Ecto neural progenitor cell (in vitro differentiated cells): ENCODE measurements around the gene ASGR1.

ENCODE experiments used
- DNase-seq: peaks from one replicate; pipeline ENCODE4 v3.0.0-alpha.2; 2018; ENCODE audit warnings: low spot score

The ASGR1 gene

DNA sequence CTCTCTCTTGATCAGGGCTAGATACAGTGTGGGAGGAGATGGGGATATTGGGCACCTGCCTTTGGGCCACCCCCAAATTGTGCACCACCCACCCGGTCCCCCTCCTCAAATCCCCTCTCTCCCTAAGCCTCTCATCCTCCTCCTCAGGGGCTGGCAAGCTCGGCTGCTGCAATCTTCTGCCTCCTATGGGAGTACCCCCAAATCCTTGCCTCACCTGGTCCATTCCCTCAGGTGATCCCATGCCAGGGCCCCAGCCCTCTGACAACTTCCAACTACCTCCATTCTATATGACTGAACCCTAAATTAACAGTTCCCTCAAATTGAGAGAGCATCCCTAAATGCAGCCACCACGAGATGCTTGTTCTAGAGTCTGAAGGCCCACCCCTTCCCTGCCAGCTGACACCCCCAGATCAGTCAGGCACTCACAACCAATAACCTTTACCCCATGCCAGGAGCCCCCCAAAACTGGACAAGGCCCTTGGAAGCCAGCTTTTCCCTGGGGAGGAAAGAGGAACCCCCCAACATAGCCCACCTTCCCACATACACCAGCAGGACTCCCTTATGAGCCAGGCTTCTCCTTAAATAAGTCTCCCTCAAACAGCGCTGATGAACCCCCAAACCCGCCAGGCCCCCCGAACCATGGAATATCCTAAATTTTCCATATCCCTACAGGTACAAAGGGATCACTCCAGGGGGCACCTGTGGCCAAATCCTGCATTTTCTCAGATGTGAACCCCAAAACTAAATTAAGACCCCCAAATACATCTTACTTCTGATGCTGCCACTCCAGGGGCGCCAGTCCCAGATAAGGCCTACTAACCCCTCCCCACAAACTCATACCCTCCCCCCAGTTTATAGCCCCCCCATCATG lies 37.3 kb upstream of the ASGR1 start:
- no peak for DNase-seq

DNA sequence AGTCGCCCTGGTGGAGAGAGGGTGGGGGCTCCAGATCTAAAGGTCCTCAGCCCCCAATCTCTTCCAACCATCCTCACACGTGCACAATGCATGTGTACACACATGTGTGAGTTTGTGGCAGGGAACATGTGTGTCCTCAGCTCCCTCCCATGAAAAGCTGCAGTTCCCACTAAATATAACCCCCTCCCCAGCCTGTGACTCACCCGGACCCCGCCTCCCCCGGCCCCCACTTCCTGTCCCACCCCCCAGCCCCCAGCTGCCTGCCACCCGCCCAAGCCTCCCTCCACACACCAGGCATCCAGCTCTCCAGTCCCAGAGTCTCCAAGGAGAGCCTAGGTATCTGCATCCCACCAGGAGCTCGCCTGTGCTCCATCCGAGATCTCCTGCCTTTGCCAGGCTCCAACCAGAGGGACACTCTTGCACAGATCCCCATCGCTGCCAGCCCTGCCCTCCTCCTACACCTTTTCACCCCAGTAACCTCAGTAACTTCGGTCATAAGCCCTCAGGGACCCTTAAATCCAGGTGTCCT lies 36.5 kb upstream of the ASGR1 start:
- no peak for DNase-seq

DNA sequence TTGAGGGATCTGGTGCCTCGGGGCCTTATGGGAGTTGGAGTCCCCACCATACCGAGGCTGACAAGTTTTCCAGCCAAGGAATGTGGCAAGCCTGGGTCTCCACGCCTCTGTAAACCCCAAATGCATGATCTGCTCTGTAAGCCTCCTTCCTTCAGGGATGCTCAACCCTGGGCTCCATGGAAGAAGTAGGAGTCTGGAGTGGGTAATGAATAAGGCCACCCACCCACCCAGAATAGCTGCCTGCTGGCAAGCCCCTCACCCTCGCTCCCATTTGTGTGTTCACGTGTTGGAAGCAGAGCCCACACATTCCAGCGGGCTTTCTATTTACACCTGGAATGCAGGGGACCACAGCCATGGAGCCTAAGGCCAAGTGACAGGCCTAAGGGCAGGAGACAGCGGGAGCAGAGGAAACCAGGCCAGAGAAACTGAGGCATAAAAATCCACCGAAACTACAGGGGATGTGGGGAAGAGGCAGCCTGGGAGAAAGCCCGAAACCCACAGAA lies 36.0 kb upstream of the ASGR1 start:
- no peak for DNase-seq

DNA sequence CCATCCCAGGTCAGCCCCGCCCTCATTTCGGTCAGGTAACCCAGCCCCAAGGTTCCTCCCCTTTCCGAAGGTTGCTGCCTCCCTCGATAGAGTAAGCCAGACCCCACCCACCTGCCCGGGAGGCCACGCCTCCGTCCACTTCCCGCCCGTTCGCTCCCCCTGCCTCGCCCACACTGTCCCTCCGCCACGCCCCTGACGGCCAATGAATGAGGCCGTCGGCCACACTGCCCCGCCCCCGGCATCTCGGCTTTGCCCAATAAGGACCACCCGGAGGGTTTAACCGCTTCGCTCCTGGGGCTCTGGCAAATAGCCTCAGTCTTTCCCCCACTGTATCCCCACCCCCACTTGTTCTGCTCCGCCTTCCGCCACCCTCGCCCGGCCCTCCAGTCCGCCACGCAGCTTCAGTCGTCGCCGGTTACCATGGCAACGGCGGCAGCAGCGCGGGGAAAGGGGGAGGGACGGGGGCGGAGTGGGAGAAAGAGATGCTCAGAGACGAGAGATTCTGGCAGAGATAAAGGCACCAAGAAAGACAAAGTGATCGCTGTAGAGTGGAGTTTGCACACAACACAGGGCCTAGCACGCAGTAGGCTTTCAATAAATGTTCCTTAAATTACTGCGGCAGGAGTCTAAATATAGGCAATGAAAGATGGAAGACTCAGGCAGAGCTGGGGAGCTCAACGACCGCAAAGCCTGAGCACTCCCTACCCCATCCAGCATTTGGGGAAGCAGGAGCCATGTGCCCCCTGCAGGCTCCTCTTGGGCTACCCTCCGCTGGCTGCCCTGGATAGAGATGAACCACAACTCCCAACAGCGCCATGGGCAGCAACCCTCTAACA lies 35.3 kb upstream of the ASGR1 start:
- peak; percentile 100 for DNase-seq

DNA sequence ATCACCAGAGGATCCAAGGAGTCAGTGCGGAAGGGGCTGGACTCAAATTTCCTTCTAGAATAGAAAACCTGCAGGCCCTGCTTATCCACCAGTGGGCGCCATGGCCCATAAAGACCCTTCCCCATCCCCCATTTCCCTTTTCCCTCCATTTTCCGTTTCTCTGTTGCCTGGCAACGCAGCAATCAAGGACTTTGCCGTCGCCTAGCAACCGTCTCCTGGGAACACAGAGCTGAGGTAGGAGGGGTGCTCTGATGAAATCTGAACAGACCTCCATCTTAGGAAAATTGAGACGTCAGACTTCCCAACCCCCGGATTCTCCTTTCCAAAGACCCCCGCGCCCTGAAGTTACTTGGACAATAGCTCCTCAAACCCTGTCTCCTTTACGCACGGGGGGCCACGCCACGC lies 34.7 kb upstream of the ASGR1 start:
- peak; percentile 99 for DNase-seq

DNA sequence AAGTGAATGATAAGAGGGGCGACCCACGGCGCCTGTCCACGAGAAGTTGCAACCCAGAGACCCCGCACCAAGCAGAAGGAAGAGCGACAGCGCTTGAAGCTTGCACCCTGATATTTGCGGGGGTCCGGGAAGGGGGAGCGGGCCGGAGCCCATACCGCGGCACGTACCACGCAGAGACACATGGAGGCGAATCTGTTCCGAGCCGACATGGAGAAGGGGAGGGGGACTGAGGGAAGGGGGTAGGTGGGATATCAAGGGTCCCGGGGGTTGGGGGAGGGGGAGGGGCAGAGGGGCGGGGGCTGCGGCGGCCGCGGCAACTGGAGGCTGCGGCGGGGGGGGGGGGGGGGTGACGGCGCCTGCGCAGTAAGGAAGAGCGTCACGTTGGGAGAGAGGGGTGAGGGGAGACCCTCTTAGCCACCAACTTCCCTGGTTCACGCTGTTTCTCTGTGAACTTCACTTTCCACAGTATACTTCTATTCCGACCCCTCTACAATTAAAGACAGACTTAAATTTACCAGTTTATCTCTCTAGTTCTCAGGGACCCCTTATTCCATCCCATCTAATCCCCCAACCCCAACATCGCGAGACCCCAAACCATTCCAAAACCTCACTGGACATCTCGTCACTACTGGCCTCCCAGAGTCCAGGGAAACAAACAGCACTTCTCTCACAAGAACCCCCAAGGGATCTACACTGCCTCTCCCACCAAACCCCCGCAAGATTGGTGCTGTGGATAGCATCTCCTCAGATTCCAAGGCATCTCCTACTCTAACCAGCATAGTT lies 32.5 kb upstream of the ASGR1 start:
- peak; percentile 74 for DNase-seq

DNA sequence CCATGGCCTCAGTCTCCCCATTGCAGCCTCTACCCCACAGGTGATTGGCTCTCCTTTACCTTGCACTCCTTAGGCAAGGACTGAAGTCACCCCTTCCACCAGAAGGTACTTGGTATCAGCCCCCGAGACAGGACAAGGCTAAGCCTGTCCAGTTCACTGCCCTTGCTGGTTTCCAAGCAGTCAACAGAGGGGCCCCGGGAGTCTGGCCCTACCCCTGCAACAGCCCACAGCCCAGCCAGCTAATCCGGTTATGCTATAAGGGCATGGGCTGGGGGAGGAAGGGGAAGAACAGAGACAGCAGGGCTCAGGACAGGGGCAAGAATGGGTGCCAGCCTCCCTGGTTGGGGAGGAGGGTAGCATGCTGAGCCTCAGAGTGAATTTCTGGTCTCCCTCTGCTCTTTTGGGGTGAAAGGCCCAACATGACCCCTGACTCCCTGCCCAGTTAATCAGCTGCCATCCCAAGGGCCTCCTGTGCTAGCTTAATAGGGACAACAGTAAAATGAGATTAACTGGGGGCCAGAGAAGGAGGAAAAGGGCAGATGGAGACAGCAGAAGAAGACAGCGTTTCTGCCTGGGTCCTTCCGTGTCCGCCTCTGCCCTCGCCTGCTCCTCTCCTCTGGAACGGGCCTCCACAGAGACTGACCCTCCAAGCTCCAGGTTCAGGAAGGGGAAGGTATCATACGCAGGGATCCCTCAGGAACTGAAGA lies 29.7 kb upstream of the ASGR1 start:
- peak; percentile 76 for DNase-seq

DNA sequence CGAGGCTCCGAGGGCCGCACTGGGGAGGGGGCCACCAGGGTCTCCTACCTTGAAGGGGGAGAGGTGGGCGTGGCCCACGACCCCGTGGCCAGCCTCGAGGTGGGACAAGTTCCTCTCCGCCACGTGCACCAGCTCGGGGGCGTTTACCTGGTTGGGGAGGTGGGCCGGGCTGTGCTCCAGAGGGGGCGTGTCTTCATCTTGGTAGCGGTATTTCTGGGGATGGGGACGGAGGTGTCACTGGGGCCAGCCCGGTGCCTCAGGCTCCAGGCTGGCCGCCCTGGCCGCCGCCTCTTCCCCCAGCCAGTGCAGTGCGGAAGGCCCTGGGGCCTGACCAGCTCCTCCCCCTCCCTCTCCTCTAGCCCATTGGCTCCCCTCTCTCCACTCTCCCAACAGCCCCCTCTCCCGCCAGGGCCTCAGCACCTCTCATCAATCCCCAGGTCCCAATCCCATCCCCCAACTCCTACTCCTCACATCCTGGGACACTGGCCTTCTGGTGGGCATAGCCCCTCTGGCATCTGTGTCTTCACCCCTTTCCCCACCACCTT lies 28.9 kb upstream of the ASGR1 start:
- peak; percentile 82 for DNase-seq

DNA sequence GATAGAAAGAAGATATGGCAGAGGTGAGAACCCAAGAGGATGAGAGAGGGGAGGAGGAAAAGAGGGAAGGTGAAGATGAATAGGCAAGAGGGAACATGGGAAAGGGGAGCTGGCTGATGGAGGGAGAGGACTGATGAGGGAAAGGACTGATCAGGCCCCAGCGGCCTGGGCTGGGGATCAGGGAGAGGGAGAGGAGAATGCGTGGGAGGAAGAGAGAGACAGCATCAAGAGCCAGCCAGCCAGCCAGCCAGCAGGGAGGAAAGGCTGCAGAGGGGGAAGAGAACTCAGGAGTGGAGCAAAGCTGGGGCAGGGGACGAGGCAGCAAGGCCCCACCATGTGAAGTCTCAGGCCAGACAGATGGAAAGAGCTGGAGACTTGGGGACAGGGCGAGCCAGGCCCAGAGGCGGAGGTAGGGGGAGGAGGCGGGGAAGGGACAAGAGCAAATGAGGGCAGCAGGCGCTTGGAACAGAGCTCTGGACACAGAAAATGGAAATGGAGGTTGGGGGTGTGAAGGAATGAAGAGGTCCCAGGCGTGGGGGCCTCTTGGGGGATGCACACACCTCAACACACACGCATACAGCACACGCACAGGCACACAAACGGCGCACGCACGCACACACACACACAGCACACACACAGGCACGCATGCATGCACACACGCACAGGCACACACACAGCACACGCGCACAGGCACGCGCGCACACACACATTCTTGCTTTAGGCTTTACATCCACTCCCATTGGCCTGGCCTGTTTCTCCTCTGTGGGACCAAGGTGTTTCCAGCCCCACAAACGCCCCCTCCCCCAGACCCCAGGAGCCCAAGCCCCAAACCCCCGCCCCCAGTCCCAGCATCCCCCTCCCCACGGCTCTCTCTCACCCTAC lies 28.2 kb upstream of the ASGR1 start:
- no peak for DNase-seq

DNA sequence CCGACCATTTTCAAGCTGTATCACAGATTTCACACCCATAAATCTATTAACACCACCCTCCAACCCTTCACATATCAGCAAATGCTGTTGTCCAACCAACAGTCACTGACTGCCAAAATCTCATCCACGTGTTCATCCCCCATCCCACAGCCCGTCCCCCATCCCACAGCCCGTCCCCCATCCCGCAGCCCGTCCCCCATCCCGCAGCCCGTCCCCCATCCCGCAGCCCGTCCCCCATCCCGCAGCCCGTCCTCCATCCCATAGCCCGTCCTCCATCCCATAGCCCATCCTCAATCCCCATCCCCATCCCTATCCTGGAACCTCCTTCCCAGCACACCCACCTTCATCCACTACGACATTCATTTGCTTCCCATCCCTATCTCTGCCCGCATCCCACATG lies 26.4 kb upstream of the ASGR1 start:
- DNase-seq = no peak

DNA sequence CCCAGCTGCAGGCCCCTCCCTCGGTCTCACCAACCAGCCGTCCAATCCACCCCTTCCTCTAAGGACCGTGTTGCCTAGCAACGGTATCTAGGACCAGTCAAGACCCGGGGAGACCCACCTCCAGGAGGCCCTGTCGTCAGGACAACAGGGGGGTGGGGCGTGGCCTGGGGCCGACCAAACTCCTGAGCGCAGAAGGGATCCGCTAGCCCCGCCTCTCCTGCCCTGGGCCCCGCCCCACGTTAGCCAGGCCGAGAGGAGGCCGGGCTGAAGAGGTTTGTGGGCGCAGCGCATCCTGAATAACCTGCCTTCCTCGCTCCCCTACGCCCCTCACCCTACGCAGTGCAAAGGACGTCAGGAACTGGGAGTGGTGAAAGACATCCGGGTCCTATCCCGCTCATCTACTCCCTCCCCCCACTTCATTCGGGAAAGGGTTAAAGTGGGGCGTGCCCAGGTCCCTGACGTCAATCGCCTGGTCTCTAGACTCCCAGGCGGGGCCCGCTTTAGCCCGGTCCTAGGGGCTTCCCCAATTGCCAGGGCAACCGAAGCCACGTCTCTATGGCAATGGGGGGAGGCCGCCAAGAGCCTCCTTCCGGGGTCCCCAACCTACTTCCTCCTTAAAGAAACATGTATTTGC lies 25.8 kb upstream of the ASGR1 start:
- peak; percentile 99 for DNase-seq

DNA sequence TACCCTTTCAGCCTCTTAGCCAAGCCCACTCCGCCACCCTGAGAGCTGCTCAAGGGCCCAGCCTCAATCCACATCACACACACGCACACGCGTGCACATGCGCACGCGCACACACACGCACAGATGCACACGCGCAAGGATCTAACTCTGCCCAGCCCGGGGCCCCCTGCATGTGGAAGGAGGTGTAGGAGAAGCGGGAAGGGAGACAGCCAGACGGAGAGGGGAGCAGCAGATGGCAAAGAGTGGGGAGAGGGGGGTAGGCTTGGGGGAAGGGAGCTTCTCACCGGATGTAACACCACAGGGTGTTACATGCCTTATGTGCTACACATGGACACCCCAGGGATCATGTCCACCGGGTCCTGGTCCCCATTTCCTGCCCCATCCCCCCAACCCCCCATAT lies 25.2 kb upstream of the ASGR1 start:
- DNase-seq = no peak

DNA sequence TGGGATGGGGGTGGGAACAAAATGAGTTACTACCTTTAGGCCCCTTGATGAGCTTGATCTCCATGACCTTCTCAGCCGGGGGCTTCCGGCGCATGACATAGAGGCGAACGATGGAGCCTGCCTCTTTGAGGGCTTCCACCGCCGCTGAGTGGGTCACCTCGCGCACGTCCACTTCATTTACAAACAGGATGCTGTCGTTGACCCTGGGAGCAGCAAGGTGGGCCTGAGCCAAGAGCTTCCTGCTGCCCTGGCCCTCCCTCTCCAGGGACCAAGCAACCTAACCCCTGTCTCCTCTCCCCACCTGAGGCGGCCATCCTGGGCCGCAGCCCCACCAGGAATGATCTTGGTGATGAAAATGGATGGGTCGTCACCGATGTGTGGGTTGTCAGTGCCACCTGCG lies 24.2 kb upstream of the ASGR1 start:
- no peak for DNase-seq

DNA sequence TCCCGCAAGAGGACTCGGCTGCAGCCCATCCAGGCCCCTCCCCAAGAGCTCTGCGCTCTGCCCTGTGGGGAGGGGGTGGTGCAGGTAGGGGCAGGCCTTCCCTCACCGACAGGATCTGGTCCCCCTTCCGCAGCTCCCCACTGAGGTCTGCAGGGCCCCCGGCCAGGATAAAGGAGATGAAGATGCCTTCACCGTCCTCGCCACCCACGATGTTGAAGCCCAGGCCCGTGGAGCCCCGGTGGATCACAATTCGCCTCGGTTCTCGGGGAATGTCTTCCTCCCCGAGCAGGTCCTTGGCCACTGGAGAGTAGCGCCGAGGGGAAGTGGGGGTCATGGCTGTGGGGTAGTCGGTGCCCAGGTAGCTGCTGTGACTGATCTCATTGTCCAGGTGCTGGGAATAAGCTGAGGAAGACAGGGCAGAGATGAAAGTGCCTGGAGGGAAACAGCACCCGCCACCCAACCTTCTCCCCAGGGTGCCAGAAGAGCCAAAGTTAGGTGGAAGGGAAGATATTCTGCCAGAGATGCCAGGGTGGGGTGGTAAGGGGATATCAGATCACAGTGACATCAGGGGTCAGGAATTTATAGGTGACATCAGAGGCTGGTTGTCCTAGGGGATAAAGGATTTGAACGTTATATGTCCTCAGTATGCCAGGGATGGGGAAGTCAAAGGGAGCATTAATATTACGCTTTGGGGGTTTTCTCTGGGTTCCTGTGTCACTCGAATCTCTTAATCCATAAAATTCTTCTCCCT lies 17.7 kb upstream of the ASGR1 start:
- DNase-seq = no peak

DNA sequence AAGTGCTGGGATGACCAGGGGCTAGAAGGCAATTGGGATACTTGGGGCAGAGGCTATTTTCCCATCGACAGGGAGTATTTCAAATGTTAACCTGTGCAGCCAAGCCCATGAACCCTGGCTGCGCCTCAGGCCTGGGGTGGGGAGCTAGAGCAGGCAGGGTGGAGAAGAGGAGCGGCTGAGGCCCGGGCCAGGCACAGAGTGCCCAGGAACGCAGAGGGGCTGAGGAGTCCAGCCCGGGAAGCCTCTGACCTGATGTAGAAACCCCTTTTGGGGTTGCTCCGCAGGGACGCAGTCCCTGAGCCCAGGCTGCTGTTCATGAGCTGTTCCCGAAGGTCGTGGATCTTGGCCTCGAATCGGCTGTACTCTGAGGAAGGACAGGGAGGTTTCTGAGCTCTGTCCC lies 16.8 kb upstream of the ASGR1 start:
- no peak for DNase-seq

DNA sequence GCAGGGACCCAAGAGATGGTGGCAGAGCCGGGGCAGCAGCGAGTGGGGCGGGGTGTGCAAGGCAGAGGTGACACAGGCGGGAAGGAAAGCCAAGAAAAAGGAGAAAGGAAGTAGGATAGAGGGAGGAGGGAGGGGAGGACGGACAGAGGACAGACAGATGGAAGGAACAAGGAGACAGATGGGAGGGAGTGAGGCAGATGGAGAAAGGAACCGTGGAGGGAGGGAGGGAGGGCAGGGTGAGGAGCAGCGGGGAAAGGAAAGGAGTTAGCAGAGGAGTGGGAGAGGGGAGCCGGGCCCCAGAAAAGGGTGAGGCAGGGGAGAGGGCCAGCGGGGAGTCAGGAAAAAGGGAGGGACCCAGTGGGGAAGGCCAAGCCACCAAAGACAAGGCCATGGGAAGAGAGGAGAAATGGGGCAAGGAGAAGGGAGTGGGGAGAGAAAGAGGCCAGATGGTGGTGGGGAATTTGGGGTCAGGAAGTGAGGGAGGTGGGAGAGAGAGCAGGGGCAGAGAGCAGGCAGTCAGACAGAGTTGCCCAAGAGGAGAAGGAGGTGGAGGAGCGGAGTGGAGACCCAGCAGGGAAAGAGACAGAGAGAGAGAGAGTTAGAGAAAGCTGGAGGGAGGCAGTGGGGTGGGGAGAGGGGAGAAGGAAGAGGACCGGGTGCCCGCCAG lies 13.2 kb upstream of the ASGR1 start:
- DNase-seq = no peak

DNA sequence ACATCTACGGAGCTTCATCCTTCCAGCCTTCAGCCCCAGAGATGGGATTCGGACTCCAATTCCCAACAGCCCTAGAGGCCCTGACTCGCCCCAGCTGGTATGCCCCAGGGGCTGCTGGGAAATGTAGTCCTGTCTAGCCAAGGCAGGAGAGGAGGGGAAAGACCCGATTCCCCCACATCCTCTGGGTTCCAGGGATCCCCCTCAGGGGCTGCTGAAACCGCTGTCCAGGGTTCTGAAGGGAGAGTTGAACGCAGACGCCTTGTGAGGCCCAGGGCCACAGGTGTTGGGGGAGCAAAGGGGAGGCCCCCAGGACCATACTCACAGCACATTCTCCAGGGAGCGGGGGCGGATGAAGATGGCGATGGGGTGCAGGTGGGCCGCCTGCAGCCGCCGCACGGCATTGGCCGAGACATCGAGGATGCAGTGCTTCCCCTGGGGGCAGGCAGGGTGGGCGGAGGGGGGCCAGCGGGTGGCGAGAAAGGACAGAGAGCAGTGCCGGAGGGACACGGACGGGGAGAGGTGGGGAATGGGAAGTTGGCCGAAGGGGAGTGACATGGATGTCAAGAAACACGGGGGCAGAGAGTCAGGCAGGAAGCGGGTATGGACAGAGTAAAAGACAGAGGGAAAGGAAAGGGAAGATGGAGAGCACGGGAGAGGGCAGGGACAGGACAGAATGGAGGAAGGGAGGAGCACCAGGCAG lies 12.6 kb upstream of the ASGR1 start:
- DNase-seq = peak; percentile 87

DNA sequence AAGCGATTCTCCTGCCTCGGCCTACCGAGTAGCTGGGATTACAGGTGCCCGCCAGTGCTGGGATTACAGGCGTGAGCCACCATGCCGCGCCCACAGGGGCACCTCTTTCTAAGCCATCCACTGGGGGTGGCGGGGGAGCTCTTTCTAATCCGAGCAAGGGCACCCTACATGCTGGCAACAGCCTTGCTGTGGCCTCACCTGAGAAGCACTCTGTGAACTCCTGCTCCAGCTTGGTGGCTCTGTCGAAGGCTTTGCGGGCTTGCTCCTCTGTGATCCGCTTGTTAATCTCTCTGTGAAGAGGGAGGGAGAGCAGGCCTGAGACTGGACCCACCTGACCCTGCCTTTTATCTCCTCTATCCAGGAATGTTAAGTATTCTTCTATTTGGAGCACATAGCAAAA lies 11.9 kb upstream of the ASGR1 start:
- no peak for DNase-seq
